ENCODE data around the gene NAALADL2. TPM values are rescaled to one million over a fixed set of nuclear protein-coding genes. Genes with fewer than 3 reads are reported as not detected.

The NAALADL2 gene
- total RNA-seq, 2 donors from 2014 or later: 8.5 to 24.3 TPM

GRCh38 chr3:175212896-175213295 lies 353.8 kb downstream of the NAALADL2 start:
- TF ChIP-seq, protein P1, sequence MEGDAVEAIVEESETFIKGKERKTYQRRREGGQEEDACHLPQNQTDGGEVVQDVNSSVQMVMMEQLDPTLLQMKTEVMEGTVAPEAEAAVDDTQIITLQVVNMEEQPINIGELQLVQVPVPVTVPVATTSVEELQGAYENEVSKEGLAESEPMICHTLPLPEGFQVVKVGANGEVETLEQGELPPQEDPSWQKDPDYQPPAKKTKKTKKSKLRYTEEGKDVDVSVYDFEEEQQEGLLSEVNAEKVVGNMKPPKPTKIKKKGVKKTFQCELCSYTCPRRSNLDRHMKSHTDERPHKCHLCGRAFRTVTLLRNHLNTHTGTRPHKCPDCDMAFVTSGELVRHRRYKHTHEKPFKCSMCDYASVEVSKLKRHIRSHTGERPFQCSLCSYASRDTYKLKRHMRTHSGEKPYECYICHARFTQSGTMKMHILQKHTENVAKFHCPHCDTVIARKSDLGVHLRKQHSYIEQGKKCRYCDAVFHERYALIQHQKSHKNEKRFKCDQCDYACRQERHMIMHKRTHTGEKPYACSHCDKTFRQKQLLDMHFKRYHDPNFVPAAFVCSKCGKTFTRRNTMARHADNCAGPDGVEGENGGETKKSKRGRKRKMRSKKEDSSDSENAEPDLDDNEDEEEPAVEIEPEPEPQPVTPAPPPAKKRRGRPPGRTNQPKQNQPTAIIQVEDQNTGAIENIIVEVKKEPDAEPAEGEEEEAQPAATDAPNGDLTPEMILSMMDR (IDR thresholded peaks at IDR 0.05): no peak
- H3K27ac ChIP-seq: no peak overlapping the region
- H3K4me1 ChIP-seq: no peaks in the 10 kb centered on the region
- no peak overlapping the region for H3K4me3 ChIP-seq
- no peak overlapping the region for H3K9ac ChIP-seq (ENCODE audit: low read depth in 2 of 2, low read length in 2 of 2)
- H3K27me3 ChIP-seq: no peaks in the 10 kb centered on the region
- no peaks in the 10 kb centered on the region for H3K9me3 ChIP-seq
- DNase-seq: no peak
- intact Hi-C loops (cut with DNase I): no loop called here
- no peaks in the 10 kb centered on the region for H3K36me3 ChIP-seq

GRCh38 chr3:175214216-175214615 lies 355.1 kb downstream of the NAALADL2 start:
- no peaks in the 10 kb centered on the region for H3K36me3 ChIP-seq
- H3K27ac ChIP-seq: no peak overlapping the region
- no peaks in the 10 kb centered on the region for H3K4me1 ChIP-seq
- H3K4me3 ChIP-seq: no peak overlapping the region
- H3K9ac ChIP-seq (ENCODE audit: low read depth in 2 of 2, low read length in 2 of 2): no peak overlapping the region
- no peaks in the 10 kb centered on the region for H3K27me3 ChIP-seq
- DNase-seq: no peak
- no peaks in the 10 kb centered on the region for H3K9me3 ChIP-seq
- TF ChIP-seq, protein P1 (IDR thresholded peaks at IDR 0.05): no peak
- intact Hi-C loops (cut with DNase I): no loop called here

DNA sequence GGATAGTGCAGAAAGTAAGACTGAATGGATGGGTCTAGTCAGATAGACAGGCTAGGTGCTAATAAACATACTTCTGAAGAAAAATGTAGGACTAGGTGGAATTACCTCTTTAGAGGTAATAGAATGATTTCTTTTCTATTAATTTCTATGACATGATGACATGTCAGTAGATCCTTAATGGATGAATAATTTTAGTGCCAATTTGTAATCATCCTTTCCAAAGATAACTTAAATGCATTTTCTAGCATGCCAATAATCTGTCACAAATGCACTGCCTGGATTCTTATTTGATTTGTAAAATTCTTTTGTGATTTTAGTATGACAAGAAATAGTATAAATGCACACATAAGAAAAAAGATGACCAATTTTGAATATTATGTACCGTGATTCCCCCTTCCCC lies 356.7 kb downstream of the NAALADL2 start:
- H3K27me3 ChIP-seq: no peaks in the 10 kb centered on the region
- intact Hi-C loops (cut with DNase I): no loop called here
- no peak for DNase-seq
- TF ChIP-seq, protein P1 (IDR thresholded peaks at IDR 0.05): no peak
- no peaks in the 10 kb centered on the region for H3K36me3 ChIP-seq
- no peaks in the 10 kb centered on the region for H3K9me3 ChIP-seq
- no peak overlapping the region for H3K9ac ChIP-seq (ENCODE audit: low read depth in 2 of 2, low read length in 2 of 2)
- no peak overlapping the region for H3K4me3 ChIP-seq
- no peaks in the 10 kb centered on the region for H3K4me1 ChIP-seq
- H3K27ac ChIP-seq: no peak overlapping the region

GRCh38 chr3:175222356-175222755 lies 363.2 kb downstream of the NAALADL2 start:
- H3K4me3 ChIP-seq: no peak overlapping the region
- TF ChIP-seq, protein P1 (IDR thresholded peaks at IDR 0.05): no peak
- no peaks in the 10 kb centered on the region for H3K4me1 ChIP-seq
- DNase-seq: no peak
- no peak overlapping the region for H3K27ac ChIP-seq
- intact Hi-C loops (cut with DNase I): no loop called here
- no peaks in the 10 kb centered on the region for H3K36me3 ChIP-seq
- H3K9me3 ChIP-seq: no peaks in the 10 kb centered on the region
- H3K27me3 ChIP-seq: no peaks in the 10 kb centered on the region
- H3K9ac ChIP-seq (ENCODE audit: low read depth in 2 of 2, low read length in 2 of 2): no peak overlapping the region

DNA sequence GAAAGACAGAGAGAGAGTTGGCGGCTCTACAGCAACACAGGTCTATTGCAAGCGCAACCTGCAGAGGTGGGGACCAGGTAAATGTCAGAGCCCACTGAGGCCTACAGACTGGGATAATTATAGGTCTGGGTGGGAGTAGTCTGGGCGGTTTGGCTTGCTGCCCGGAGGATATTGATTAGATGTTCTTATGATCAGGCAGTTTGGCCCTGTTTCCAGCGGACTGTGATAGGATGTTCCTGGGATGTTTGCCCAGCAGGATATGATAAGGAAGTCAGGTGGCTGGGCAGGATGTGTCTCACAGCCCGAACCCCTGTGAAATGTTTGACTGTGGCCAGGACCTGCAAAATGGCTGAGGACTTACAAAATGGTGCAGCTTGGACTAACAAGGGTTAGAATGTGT lies 364.9 kb downstream of the NAALADL2 start:
- H3K27ac ChIP-seq: no peak overlapping the region
- DNase-seq: no peak
- H3K9me3 ChIP-seq: no peaks in the 10 kb centered on the region
- no peak overlapping the region for H3K9ac ChIP-seq (ENCODE audit: low read depth in 2 of 2, low read length in 2 of 2)
- TF ChIP-seq, protein P1 (IDR thresholded peaks at IDR 0.05): no peak
- no peaks in the 10 kb centered on the region for H3K27me3 ChIP-seq
- H3K4me1 ChIP-seq: no peaks in the 10 kb centered on the region
- no peaks in the 10 kb centered on the region for H3K36me3 ChIP-seq
- intact Hi-C loops (cut with DNase I): no loop called here
- no peak overlapping the region for H3K4me3 ChIP-seq

- Histone ChIP-seq H3K36me3 (no peaks in the 10 kb centered on the region), H3K9me3 (no peaks in the 10 kb centered on the region), H3K9ac (ENCODE audit: low read depth in 2 of 2, low read length in 2 of 2) (no peak overlapping the region), H3K4me1 (no peaks in the 10 kb centered on the region), H3K27me3 (no peaks in the 10 kb centered on the region), H3K27ac (no peak overlapping the region), H3K4me3 (no peak overlapping the region)
- DNase-seq: no peak
- TF ChIP-seq, protein P1 (IDR thresholded peaks at IDR 0.05): no peak
- intact Hi-C loops (cut with DNase I): no loop called here
Measured at GRCh38 chr3:175226444-175226843, 367.3 kb downstream of the NAALADL2 start.
